DLD1 (cell line): ENCODE results near the gene SATB2.

ENCODE experiments used
- in situ Hi-C: cut with HindIII; loops from 2 replicates; pipeline ENCODE4 v1.10.0; 2017; ENCODE audit warnings: low sequenced_read_pairs

Gene SATB2

DNA sequence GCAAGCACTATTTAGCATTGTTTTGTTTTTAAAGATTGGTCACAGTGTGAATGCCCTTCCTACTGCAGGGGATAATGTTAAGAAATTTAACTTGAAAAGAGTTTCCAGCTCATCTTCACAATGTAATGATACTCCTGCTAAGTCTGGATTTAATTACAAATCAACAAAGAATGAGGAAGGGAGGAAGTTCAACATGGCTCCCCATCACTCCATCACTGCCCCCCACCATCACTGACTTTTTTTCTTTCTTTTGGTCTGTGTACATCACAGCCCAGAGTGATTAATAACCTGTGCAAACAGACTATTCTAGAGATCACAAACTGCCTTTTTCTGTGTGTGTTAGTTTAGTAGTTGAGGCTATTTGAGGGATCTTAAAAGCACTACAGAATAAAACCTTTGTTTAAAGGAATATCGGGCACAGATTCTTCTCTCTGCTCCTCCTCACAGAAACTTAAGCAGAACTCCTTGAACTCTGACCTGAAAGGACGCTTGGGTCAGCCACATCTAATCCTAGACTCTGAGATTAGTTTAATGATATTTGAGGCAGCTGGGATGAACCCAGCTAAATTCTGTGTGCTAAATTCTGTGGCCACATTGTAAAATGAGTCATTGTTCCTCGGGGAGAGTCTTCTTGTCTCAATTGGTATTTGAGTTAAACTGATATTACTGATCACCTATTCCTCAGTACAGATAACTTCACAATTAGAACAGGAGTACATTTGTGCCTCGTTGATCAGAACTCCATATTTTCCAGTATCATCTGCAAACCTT is 47.8 kb downstream of the SATB2 start:
- in situ Hi-C loops: no loop called here

DNA sequence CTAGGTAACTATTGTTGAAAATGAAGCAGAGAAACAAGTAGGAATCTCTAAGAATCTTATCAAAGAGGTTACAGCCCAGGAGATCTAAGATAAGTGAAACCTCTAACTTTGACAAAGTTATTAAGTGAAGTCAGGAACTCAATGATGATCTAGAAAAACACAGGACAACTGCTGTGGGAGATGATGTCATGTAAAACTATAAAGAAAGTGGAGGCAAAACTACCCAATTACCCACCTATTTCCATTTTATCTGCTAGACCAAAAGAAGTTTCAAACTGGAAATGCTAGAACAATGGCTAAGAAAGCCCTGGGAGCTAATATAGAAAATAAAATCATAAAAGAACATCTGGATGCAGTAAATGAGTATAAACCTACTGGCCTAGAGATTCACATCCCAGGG is 50.3 kb downstream of the SATB2 start:
- in situ Hi-C loops: no loop called here

DNA sequence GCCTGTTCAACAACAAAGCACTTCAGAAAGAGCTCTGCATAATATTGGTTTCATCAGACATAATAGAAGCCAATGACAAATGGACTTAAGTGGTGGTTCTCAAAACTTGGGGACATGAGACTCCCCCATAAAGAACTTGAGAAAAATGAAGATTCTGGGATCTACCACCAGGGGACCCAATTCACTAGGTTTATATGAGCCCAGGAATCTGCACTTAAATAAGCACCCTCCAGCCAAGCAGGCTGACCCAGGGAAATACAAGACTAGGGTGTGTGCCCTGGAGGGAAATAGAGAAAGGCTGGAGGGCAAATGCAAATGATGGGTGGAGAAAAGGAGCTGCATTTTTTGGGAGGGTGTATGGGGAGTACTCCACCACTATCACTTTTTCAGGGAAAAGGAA is 52.5 kb downstream of the SATB2 start:
- in situ Hi-C loops: no loop called here

DNA sequence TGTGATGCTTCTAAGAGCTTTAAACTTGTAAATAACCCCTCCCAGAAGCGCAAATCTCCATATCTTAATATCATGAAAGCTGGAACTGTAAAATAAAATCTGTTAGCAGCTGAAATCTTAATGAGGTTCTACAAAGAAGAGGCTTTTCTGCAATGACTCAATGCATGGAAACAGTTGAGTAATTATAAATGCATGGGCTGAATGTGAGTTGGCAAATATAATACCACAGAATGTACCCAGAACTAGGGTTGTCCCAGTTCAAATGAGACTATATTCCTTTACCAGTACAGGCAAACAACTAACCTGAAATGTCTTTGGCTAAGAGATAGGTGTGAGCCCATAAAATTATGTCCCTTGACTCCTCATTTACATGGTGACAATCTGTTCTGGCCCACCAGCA is 52.9 kb downstream of the SATB2 start:
- in situ Hi-C loops: no loop called here

DNA sequence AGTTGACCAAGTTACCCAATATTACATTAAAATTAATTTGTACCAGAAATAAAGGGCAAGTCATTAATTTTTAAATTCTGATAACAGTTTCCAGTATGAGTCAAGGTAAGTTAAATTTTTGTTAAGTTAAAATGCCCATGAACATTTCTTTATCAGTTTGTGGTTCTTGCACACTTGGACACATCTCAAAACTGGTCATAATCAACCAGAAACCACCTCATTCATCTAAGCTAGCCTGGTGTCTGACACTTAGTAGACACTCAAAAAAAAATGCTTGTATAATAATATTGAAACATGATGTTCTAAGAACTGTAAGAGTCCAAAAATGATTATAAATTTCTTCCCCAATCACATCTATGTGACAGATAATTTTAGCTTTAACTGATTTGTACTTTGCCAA is 62.4 kb downstream of the SATB2 start:
- in situ Hi-C loops: no loop called here

DNA sequence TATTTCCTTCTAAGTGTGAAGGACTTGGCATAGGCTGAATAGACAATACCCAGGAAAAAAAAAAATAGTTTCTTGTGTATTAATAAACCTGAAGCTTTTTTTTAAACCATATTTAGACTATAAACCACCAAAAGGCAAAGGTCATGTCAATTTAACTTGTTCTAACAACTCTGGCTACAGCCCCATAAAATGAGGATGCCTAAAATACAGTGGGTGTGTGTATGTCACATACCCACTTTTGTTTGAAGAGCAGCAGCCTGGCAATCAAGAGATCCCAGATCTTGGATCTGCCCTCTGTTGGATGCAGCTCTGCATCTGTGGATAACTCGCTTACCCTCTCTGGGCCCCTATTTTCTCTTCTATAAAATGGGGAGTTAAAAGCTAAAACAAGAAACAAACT is 65.4 kb downstream of the SATB2 start:
- in situ Hi-C loops: no loop called here

DNA sequence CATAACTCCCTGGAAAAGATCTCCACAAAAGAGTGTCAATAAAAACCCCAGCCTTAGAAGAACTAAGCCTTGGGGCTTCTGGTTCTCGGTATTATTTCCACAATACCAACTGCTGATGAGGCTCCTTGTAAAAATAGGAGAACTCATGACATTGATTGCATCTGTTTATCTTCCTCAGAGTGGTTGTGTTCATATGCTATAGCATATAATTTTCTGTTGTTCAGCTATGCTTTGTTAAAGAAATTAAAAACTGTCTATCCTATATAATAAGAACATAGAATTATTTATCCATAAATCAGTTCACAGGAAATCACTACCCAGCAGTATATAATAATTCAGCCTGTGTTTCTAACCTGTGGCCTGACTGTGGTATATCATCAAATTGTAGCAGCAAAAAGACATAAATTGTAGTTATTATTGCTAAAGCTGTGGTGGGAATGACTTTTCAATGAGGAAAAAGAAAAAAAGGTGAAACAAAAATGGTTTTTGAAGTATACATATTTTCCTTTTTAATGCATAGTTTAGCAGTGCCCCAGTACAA is 68.9 kb downstream of the SATB2 start:
- in situ Hi-C loops: no loop called here

DNA sequence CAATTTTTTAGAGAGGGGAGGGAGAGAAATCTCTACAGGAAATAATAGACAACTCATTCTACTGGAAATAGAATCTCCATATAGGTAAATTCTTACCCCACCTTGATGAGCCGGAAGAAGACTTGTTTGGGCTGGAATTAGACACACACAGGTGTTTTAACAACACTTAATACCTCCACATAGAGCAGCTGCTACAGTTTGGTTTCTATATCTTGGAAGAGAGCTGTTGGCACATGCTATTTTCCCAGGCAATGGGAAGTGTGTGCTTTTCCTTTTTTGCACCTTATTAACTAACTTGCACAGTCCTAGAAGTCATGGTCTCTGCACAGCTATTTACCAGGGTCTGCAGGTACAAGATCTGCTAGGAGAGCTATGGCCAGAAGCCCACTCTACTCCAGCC is 73.7 kb downstream of the SATB2 start:
- in situ Hi-C loops: no loop called here

DNA sequence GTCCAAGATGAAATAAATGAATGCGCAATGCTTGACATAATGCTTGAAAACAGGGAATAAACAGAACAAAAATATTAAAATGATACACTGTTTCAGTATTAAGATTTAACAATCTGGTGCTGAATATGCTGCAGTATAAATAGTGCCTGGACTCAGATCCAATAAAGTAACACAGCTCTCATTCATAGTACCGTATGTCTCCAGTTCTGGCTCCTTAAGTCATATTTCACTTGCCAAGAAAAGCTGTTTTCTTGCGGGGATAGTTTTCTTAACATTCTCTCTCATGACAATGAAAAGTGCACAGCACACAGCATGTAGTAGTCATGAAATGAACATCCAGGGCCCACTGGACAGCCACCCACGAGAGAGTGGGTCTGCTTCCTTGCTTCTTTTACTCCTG is 74.7 kb downstream of the SATB2 start:
- in situ Hi-C loops: no loop called here

DNA sequence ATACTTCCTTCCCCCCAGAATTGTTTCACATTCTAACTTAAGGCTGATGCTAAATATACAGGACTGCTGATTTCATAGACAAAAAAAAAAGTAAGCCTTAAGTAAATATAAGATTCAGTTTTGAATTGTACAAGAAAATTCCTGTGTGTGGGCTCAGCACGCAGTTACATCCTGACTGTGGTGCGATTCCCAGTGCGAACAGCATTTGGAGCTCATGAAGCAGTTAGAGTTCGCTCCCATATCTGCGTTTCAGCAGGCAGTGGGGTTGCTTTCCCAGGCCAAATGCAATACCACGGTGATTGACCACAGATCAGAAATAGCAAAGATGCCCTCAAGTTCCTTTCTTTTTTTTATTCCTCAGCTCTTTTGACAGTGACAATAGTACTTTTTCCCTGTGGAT is 75.6 kb downstream of the SATB2 start:
- in situ Hi-C loops: no loop called here

DNA sequence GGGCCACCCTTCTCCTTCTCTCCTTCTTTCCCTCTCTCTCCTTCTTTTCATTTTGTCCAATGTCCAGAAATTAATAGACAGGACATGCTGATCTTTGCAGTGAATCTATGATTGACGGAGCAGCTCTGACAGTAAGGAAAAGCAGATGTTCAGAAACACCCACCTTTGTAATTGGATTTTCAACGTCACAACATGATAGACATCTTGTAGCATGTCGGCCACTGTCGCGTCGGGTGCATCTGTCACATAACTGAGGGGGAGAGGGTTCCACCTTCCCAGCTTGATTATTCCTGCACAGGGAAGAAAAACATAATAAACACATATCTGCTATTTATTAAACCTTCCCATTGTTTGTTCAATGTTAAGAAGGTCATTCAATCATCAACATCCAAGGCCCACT is 76.2 kb downstream of the SATB2 start:
- in situ Hi-C loops: no loop called here

DNA sequence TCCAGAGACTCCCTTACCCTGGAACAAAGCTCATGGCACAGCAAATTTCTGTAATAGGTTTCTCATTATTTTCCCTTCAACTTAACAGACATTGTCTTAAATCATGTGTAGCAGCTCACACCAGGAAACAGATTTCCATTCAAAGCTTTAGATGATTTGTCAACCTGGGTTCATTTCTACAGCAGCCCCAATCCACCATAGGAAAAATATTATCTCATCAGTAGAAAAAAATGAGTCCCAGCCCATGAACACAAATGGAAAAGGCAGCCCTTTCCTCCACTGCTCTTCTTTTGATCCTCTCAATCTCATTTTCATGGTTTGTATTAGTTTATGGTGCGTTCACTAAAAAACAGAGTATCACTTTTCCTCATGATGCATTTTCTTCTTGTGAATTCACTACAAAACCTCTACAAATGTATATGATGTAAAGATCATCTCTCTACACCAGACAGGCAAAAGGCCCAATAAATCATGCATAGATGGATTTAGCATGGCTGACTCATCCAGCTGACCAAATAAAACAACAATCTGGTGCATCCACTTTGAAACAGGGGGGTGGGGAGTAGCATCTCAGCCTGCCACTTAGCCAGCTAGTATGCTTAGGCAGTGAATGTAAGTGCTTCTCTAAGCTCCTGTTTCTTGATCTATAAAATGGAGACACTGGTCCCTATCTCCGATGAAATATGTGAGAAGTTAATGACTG is 78.6 kb downstream of the SATB2 start:
- in situ Hi-C loops: no loop called here

DNA sequence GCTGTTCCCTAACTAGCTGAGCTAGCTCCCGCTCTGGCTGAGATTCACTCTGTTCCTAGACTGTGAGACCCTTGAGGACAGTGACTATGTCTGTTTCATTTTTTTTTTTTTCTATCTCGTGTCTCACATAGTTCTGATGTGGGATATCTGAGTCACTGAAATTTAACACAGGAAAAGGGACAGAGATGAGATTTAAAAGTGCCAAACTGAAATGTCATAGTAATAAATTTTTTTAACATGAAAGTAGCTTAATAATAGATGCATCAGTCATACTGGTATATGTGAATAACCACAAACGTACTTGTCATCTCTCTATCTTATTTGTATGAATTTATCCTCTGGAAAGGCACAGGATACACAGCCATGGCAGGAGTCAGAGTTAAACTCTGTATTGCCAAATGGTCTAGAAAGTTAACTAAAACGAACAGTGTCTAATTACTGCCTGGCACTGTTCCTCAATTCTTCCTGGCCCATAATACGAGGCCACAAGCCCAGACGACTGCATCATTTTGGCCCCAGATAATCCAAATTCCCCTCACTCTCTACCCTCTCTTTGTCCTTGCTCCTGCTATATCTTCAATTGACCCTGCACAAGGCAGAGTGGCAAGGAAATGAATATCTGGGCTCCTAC is 87.5 kb downstream of the SATB2 start:
- in situ Hi-C loops: no loop called here

DNA sequence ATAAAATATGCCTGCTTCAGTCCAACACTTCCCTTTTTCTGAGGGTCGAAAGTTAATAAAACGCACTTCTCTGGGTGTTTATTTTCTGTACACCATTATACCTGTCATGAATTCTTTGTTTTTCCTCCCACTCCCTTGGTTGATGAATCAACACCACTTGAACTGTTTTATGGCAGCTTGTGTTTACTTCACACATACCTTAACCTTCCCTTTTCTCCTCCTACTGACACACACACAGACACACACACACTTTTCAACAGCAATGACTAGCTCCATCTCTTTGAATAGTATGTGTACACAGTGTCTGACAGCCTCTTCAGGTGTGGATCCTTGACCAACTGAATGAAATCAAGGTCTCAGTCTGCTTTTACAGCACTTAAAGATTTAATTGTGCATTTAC is 91.3 kb downstream of the SATB2 start:
- in situ Hi-C loops: no loop called here

DNA sequence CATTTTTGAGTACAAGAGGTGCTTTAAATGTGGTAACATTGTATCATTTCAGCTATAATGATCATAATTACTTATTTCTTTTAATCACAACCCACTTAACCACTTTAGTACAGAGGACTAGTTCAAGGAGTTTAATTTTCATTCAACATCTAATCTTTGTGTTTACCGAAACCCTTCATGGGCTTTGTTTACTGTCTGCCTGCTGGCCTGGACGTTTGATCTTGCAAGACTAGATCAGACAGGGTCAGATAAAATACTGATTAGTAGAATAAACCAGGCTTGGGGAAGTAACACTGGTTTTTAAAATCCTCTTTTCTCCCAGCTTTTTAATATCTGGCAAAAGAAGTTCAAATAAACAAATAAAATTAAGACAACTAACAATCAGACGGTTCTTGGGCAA is 93.6 kb downstream of the SATB2 start:
- in situ Hi-C loops: no loop called here

DNA sequence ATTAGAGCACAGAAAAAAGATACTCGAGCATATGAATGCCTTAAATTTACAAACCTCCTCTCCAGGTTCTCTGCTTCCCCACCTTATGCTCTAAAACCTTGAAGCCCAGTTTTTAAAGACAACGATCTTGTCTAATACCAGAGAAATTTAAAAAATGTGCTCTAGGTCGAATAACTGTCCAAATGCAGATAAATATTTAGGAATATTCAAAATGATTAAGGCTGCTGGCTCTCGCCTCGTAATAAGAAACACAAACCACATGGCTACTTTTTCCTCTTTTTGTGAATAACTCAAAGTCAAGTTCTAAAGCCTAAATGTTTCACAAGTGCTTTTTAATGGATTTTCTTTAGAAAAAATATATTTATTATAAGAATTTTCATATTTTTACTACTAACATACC is 101.3 kb downstream of the SATB2 start:
- in situ Hi-C loops: no loop called here

DNA sequence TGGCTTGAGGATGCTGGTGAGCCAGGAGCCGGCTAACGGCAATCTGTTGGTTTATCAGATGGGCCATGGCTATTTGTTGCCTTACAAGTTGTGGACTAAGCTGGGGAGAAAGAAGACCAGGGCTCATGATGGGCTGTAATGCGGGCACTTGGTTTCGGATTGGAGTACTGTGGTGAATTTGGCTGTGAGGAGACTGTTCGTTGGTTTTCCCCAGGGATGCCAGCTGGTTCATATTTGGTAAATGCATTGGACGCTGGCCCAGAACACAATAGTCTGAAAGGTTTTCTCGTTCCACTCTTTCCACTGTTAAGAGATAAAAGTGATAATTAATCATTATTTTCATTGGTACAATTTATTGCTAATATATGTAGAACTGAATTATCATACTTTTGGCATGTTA is 108.9 kb downstream of the SATB2 start:
- in situ Hi-C loops: no loop called here

DNA sequence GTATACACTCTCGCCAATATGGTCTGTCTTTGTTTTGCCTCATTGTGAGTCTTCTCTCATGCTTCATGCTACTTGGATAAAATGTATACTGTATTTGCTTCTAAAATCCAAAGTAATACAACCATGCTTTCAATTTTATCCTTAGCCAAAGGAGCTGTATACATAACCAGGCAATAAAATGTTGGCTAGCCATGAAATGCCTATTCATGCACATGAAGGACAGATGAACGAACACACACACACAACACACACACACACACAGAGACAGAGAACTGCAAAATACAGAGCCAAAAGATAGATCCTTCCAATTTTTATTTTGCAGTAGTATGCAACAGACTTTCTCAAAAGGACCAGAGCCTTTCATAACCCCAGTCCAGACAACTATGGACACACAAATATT is 113.7 kb downstream of the SATB2 start:
- in situ Hi-C loops: no loop called here

DNA sequence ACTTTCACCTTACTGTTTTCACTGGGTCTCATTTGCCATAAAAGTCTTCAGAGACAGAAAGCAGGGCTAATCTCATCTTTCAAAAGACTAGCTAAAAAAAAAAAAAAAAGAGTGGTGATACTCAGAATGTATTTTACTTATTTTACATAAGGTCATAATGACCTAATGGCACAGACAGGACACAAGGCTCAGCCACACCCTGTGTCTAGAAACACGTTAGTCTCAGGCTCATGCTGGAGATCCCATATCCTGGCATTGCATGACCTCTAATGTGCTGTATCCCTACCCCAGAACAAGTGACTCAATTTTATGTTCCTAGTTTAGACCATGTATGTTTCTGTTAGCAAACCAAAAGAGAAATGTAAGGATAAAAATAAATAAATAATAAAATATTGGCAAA is 115.4 kb downstream of the SATB2 start:
- in situ Hi-C loops: no loop called here

DNA sequence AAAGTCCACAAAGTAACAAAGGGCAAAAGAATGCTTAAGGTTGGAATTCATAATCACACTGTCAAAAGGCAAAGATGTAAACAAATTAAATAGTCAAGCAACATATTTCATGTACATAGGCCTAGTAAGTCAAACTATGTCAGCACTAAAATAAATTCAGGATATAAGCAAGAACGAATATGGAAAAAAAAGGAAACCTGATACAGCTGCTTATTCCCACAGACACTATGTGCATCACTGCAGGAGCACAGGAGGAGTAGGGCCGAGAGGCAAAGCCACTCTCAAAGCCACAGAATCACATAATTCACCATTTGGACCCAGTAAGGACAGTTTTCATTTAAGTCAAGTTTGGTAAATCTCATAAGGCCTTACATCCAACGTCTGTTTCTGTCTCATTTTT is 116.6 kb downstream of the SATB2 start:
- in situ Hi-C loops: no loop called here

DNA sequence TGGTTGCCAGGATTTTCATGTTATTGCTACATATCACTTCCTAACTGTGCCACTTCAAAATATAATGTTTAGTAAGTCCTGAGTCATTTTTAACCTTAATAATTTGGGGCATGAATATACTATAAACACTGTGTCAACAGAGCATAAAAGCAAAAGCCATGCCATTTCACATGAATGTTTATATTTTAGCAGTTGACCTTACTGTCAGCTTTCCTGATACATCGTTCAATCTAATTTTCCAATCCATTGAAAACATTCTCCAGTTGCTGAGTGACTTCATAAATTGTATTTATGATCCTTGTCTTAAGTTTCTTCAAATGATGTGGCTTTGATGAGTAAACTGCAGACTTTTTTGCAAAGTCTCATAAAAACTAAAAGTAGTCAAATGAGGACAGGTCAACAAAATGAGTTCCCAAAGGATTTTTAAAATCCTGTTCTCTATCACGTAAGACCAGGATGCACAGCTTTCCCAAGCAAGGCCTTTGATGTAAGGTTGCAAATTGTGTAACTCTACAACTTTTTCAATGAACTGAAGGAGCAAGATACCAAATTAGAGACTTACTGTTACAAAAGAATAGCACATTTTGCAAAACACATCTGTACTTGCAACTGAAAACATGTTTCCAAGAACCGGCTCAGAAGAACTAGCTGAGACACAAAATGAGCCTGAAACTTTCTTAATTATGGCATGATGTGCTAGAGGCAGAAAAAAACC is 117.7 kb downstream of the SATB2 start:
- in situ Hi-C loops: no loop called here
